Fibroblast of skin of back (primary cell): ENCODE measurements around the gene SLC7A1.

ENCODE experiments used
- DNase-seq: peaks from one replicate; pipeline ENCODE4 v3.0.0-alpha.2; 2013

SLC7A1 gene

GRCh38 chr13:29527511-29527910, 68.0 kb downstream of the SLC7A1 start:
- no peak for DNase-seq

GRCh38 chr13:29526741-29527140, 68.7 kb downstream of the SLC7A1 start:
- no peak for DNase-seq

- DNase-seq = no peak
These were observed 69.7 kb downstream of the SLC7A1 start for GRCh38 chr13:29525757-29526156.

- DNase-seq = no peak
These were observed 70.8 kb downstream of the SLC7A1 start for GRCh38 chr13:29524641-29525040.

- no peak for DNase-seq
These were observed 71.3 kb downstream of the SLC7A1 start for GRCh38 chr13:29524176-29524575.

- peak; percentile 88 for DNase-seq
These were observed 72.1 kb downstream of the SLC7A1 start for GRCh38 chr13:29523199-29523961.

- DNase-seq = peak; percentile 99
These were observed 73.3 kb downstream of the SLC7A1 start for GRCh38 chr13:29522044-29522685.

- DNase-seq = no peak
These were observed 74.2 kb downstream of the SLC7A1 start for GRCh38 chr13:29521336-29521735.

- peak; percentile 92 for DNase-seq
These were observed 74.8 kb downstream of the SLC7A1 start for GRCh38 chr13:29520671-29521070.

GRCh38 chr13:29519921-29520320, 75.6 kb downstream of the SLC7A1 start:
- DNase-seq = no peak

GRCh38 chr13:29516880-29517279, 78.6 kb downstream of the SLC7A1 start:
- DNase-seq = no peak

- DNase-seq = no peak
These were observed 79.5 kb downstream of the SLC7A1 start for GRCh38 chr13:29516012-29516411.

- DNase-seq = peak; percentile 31
These were observed 80.1 kb downstream of the SLC7A1 start for GRCh38 chr13:29515372-29515771.

GRCh38 chr13:29514720-29515310, 80.7 kb downstream of the SLC7A1 start:
- DNase-seq = no peak

- no peak for DNase-seq
These were observed 81.3 kb downstream of the SLC7A1 start for GRCh38 chr13:29513981-29514719.

GRCh38 chr13:29513002-29513980, 82.2 kb downstream of the SLC7A1 start:
- DNase-seq = peak; percentile 67

- DNase-seq = no peak
These were observed 83.5 kb downstream of the SLC7A1 start for GRCh38 chr13:29511980-29512379.

- no peak for DNase-seq
These were observed 84.2 kb downstream of the SLC7A1 start for GRCh38 chr13:29511106-29511796.

GRCh38 chr13:29510651-29511084, 84.8 kb downstream of the SLC7A1 start:
- no peak for DNase-seq

GRCh38 chr13:29509999-29510589, 85.4 kb downstream of the SLC7A1 start:
- DNase-seq = peak; percentile 70

GRCh38 chr13:29508876-29509252, 86.6 kb downstream of the SLC7A1 start:
- no peak for DNase-seq
